Raji (cell line): ENCODE measurements around the gene SHFL.

ENCODE experiments used
- POLR2A ChIP-seq: IDR thresholded peaks from 2 replicates; pipeline ENCODE4 v1.6.1; 2011; ENCODE audit warnings: low read depth, low read length, control low read depth; ENCODE audit not compliant: insufficient read depth

The SHFL gene

DNA sequence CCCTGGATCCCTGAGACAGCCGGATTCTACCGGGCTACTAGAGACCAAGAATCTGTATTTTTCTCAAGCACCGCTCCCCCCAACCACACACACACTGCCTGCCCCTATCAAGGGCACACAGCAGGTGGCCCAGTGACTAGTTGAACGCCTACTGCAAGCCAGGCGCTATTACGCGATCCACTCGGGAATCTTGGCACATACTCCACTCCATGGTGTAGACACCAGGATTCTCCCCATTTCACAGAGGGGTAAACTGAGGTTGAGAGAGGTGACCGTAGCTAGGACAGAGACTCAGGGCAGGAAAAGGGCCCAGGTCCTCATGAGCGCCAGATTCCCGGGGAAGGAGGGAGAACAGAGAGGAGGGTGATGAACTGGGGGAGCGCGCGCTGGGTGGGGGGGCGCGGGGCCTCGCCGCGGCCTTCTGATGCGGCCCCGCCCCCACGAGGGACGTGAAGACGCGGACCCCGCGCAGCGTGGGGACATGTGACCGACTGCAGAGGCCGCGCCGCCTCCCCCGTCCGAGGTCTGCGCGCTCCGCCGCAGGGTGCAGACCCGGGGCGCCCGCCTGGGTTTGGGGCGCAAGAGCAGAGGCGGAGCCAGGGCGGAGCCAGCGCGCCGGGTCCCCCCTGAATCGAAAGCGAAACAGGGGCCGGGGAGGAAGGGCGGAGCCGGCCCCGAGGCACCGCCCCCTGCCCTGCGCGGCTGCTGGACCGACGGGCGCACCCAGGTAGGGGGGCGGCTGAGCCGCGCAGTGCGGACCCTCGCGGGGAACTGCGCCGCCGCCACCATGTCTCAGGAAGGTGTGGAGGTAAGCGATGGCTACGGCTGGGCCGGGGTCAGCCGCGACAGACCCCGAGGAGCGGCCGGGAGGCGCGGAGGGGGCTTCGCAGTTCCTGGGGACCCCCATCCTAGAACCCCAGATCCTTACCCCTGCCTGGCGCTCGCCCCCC, at the start of gene SHFL:
Gene SHFL (plus strand): TSS at position 677 of the 950 bp plus-strand sequence. CDS start 111 bp downstream, at position 788.
- peak; percentile 51 for TF ChIP-seq POLR2A

DNA sequence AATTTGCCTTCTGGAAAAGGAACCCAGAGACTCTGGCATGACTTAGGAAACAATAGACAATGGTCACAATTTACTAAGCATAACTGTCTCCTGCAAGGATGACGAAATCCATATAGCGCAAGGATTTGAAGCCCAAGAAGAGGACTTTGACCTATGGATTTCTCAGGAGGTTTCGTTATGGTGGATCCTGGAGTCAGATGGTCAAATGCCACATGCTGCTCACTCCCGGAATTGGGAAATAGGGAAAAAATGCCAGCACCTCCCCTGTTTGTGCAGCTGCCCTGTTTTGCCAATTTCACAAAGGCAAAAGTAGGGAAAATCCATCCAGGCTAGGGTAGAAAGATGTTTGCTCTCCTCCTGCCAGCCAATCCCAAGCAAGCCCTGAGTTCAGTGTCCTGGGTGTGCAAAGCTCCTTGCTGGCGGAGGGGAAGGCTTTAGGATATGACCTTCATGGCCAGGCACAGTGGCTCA, 49.5 kb upstream of the SHFL start:
- no peak for TF ChIP-seq POLR2A

DNA sequence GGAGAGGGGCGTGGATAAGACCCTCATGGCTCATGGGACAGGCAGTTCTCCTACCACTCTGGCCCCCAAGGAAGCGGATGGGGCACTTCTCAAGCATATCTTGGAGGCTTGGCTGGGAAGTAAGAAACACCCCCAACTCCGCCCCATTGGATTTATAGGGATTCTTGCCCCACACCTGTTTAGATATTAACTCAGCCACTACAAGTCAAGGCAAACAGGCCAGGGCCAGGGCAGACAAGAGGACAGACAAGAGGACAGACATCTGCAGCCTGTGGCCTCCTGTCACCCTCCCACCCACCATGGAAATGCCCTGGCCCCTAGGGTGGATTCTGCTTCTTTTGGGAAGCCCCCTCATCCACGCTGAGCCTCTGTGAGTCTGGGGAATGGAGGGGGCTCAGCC, 48.8 kb upstream of the SHFL start:
- TF ChIP-seq POLR2A = no peak

DNA sequence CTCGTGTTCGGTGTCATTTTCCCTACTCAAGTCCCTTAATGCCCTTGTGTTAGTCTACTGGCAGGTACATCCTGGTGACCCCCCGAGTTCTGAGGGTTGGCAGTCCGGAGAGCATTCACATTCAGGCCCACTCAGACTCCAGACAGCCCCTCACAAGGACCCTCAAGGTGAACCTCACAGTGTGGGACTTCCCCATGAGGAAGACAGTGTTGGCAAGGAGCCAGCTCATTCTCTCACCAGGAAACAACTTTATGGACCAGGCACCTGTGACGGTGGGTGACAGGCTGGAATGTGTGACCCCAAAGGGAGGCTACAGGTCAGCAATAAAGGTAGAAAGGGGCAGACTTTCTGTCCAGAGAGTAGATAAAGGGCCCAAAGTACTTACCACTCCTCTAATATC, 48.3 kb upstream of the SHFL start:
- no peak for TF ChIP-seq POLR2A

DNA sequence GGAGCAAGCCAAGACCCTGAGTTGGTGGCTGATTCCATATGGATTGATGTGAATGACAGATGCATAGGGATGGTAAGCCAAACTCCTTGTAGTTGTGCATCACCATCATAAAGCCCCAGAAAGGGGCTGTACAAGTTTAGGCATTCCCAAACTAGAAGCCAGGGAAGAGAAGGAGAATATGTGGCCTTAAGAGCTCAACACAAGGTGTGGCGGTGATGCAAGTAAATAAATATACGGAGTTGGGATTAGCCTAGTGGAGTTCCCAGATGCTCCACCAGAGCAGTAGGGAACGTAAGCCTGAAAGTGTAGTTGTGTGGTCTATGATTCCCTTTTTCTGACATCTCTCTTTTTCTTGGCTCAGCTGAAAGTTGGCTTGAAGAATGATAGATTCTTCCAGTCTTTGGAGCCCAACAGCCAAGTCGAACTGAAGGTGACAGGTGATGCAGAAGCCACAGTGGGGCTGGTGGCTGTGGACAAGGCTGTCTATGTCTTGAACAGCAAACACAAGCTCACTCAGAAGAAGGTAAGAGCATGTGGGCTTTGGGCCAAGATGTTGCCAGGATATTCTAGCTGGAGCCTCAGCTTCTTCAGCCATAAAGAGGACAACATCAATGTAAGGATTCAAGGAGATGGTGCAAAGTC, 42.7 kb upstream of the SHFL start:
- no peak for TF ChIP-seq POLR2A

DNA sequence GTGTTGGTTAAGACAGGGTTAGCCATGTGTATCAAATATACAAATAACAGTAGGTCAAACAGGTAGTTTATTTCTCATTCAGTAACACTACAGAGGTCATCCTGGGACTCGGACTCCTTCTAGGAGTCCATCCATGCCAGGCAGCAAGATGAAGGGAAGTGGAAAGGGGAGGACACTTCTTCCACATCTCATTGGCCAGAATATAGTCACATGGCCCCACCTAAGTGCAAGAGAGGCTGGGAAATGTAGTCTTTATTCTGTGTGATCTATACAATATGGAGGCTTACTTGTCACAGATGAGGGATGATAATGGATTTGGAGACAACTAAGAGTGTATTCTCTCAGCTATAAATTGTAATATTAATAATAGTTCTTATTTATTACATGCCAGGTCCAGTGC, 41.7 kb upstream of the SHFL start:
- no peak for TF ChIP-seq POLR2A

DNA sequence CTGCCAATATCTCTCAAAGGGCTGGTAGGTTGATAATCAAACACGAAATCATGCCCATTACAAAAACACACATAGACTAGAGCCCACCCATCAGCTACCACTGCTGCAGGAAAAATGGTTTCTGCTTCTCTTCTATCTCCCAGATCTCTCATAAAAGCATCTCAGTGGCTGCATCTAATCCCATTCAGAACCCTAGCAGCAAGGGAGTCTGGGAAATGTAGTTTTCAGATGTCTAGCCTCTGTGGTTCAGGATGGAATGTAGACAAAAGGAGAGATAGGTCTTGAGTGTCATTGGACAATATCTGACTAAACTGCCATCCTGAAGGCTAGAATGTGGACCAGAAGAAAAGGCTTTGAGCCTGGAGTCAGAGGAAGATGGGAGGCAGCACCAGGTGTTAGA, 40.7 kb upstream of the SHFL start:
- no peak for TF ChIP-seq POLR2A

DNA sequence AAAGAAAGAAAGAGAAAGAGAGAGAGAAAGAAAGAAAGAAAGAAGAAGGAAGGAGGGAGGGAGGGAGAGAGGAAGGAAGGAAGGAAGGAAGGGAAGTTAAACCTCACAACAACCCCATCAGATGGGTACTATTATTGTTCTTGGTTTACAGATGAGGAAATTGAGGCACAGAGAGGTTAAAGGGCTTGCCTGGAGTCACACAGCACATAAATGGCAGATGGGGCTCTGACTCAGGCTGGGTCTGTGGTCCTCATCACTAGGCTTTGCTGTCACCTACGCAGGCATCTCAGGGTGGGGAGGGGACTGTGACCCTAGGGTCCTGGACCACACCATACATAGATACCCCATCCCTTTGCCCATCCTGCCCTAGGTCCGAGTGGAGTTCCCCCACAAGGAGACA, 36.5 kb upstream of the SHFL start:
- no peak for TF ChIP-seq POLR2A

DNA sequence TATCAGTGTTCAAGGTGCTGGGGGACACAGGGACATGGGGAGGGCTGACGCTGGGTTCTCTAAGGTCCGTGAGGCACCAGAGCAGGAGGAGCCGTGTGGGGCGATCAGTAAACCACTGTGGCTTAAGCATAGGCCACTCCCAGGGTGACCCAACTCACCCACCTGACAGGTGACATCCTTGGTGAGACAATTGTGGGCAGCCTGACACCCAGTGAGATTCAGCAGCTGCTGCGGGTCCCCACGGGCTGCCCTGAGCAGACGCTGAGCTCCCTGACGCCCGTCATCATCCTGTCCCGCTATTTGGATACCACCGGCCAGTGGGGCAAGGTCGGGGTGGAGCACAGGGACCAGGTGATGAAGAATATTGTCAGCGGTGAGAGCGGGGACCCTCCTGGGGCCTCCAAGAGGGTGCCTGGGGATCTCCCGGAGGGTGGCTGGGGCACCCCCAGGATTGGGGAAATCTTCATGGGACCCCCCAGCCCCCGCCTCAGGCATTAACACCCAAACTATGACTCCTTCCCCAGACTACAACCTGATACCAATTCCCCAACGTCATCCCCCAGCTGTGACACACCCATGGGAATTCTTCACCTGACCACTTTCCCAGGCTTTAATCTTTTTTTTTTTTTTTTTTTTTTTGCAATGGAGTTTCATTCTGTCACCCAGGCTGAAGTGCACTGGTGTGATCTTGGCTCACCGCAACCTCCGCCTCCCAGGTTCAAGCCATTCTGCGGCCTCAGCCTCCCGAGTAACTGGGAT, 33.3 kb upstream of the SHFL start:
- no peak for TF ChIP-seq POLR2A

DNA sequence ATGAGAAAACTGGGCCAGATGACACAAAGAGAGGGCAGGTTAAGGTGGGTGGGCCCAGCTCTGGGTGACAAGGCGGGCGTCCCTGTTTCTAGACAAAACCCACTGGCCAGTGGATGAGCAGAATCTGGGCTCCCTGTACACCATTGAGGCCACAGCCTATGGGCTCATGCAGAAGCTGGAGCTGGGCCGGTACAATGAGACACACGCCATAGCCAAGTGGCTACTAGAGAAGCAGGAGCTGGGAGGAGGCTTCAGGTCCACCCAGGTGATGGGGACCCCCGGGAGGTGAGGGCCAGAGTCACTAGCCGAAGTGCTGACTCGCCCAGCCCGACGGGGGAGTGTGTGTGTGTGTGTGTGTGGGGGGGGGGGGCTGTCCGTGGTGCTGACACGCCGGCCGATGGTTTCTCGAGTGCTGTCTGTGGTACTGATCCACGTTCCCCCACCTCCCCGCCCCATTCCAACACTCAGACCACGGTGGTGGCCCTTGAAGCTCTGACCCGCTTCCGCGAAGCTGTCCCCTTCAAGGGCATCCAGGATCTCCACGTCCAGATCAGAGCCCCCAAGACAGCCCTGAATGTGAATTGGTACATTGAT, 24.3 kb upstream of the SHFL start:
- no peak for TF ChIP-seq POLR2A

DNA sequence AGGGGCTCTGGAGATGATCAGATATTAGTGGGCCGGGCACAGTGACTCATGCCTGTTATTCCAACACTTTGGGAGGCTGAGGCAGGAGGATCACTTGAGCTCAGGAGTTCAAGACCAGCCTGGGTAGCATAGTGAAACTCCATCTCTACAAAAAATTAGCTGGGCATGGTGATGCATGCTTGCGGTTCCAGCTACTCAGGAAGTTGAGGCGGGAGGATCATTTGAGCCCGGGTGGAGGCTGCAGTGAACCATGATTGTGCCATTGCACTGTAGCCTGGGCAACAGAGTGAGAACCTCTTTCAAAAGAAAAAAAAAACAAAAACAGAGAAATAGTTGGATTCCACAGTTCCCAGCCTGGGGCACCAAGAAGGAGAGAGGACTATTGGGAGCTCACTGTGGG, 17.9 kb upstream of the SHFL start:
- no peak for TF ChIP-seq POLR2A

DNA sequence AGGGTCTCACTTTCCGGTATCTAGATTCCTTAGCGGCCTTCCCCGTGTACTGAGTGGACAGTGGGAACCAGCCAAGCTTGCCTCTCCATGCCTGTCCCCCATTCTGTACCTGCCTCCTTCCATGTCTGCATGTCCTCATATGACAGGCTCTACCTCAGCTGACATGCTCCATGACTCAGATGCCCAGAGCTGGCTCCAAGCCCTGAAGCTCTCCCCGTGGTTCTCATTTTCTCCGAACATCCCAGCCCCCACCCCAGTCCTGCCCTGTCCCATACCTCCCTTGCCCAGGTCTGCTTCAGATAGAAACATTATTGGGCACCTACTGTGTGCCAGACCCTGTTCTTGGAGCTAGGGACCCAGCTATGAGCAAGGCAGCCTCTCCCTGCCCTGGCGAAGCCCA, 17.1 kb upstream of the SHFL start:
- TF ChIP-seq POLR2A = no peak

DNA sequence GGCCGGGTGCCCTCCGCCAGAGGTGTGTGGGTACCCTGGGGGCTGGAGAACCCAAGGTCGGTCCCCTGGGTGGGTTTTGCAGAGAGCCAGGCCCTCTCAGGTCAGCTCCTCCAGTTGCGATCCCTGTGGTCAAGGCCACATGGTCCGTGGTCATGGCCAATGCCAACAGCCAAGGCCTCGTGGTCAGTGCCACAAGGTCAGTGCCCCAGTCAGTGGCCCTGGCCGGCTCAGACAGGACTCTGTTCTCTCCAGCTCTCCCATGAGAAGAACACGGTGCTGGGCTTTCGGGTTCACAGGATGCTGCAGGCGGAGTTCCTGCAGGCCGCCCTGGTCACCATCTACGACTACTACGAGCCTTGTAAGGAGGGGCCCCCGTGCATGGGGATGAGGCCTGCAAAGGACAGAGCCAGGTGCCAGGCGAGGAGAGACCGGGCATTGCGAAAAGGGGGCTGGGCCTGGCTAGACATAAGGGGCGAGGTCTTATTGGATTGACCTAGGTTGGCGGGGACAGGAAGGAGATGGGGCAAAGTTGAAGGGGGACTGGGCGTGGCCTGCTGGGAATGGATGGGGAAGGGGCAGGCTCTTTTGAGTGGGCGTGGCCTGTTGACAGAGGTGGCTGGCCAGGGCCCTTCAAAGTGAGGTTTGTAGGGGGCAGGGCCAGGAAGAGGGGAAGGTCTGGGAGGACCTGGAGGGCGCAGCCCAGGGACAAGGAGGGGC, 15.2 kb upstream of the SHFL start:
- TF ChIP-seq POLR2A = no peak

DNA sequence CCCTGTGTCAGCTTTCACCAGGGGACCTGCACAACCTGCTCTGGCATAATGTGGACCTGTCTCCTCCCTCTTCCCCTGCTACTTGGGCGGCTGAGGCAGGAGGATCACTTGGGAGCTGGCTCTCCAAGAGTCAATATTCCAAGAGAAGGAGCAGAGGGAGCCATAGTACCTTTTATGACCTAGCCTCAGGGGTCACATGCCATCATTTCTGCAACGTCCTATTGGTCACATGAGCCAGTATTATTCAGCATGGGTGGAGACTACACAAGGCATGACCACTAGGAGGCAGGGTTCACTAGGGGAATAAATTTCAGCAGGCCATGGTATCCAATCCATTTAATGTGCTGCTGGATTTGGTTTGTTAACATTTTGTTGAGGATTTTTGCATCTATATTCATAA, 12.0 kb upstream of the SHFL start:
- TF ChIP-seq POLR2A = no peak
